HG03039 (cell line): Measurements from ENCODE around the gene KIAA1755.

Source experiments
- ATAC-seq: cut with Tn5 transposase; IDR thresholded peaks from one replicate; pipeline ENCODE4 v1.9.1; 2021; ENCODE audit warnings: mild to moderate bottlenecking, moderate library complexity; ENCODE audit not compliant: unreplicated experiment

The KIAA1755 gene

GRCh38 chr20:38190936-38191371 is 69.6 kb downstream of the KIAA1755 start:
- no peak for ATAC-seq

- ATAC-seq, result no peak
Measured at GRCh38 chr20:38190166-38190565, 70.4 kb downstream of the KIAA1755 start.

DNA sequence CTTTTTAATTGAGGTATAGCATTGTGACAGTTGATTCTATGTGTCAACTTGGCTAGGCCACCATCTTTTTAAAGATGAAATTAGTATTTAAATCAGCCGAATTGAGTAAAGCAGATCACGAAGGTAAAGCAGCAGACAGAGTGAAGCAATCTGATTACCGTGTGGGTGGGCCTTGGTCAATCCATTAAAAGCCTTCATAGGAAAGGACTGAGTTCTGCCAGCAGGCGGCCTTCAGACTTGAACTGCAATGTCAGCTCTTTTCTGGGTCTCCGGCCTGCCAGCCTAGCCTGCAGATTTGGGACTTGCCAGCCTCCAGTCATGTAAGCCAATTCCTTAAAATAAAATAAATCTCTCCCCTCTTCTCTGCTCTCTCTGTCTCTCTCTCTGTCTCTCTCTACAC is 73.0 kb downstream of the KIAA1755 start:
- ATAC-seq, result no peak

GRCh38 chr20:38186788-38187221 is 73.7 kb downstream of the KIAA1755 start:
- no peak for ATAC-seq

- no peak for ATAC-seq
Measured at GRCh38 chr20:38184101-38184500, 76.4 kb downstream of the KIAA1755 start.

DNA sequence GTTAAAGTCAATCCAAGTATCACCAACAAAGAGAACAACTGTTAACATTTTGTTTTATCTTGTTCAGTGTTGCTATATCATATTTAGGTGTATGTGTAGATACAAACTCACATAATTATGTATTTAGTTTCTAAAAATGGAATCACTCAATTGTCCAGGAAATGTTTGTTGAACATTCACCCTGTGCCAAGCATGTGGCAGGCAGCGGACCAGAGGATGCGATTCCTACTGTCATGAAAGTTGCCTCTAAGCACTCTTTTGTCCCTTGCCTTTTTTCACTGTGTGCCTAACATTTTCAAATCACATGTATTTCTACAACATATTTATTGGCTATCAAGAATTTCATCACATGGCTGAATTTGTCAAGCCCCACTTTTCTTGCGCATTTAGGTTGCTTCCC is 78.6 kb downstream of the KIAA1755 start:
- no peak for ATAC-seq

GRCh38 chr20:38181207-38181801 is 79.2 kb downstream of the KIAA1755 start:
- no peak for ATAC-seq

DNA sequence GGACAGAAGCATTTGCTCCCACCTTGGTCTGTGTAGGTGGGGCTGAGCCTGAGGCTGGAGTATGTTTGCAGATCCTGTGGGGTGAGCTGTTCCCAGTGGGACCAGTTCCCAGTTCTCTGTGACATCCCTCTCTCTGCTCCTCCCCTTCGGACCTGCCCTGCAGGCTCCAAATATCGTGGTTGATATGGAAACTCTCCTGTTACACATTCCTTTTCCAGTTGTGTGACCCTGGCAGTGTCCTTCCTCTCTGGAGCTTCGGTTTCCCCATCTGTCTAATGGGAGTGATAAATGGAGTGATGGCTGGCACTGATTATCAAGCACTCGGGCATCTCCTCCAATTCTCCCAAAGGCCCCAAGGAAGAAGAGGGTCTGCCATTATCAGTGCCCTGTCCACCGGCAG is 79.8 kb downstream of the KIAA1755 start:
- no peak for ATAC-seq

- ATAC-seq, result no peak
Measured at GRCh38 chr20:38179846-38180245, 80.7 kb downstream of the KIAA1755 start.

- ATAC-seq, result no peak
Measured at GRCh38 chr20:38178581-38178980, 82.0 kb downstream of the KIAA1755 start.

DNA sequence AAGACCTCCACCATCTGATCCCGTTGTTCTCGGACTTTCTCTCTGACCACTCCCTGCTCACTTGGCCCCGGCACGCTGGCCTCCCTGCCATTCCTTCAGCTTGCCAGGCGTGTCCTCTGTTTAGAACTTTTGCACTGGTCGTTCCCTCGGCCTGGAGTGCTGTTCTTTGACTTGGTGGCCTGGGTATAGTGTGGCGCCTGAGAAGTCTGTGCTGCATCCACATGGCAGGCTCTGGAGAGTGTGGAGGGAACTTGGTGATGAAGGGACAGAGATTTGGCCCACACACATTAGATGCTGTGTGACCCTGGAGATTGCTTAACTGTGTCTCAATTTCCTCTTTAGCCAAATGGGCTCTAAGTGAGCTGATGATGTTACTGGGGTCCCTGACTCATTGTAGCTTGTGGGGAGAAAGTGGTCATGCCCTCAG is 82.5 kb downstream of the KIAA1755 start:
- ATAC-seq, result no peak

- ATAC-seq, result no peak
Measured at GRCh38 chr20:38177201-38177600, 83.3 kb downstream of the KIAA1755 start.

DNA sequence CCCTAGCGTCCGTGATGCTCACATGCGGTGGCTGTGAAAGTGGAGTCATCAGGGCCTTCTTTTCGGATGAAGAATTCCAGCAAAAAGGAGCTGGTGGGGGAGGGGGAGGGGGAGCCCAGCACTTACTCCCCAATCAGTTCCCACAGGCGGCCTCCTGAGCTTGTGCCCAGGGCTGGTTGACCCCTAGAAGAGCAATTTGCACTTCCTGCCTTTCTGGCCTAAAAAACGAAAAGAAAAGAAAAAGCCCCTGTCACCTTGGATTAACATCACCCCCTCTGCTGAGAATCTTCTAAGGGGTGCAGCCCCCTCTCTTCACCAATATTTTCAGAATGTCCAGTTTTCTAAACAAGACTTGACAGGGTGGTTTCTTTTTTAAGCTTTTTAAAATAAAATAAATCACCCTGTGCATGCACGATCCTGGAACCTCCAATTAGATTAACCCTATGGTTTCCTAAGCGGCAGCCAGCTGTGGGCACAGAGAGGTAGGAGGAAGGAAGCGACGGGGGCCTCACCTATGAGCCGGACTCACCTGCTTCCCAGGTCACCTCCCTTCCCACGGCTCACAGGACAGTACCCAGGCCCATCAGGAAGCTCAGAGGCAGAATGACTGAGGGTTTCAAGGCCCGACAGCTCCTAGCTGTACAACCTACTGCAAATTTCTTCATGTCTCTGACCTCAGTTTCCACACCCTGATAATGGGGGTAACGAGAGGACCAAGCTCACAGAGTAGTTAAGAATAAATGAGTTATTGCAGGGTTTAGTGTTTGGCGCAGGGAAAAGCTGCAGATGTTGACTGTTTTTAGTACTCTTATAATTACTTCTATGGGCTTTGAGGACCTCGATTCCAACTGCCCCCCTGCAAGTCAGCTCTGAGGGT is 85.0 kb downstream of the KIAA1755 start:
- no peak for ATAC-seq

GRCh38 chr20:38173237-38174156 is 87.0 kb downstream of the KIAA1755 start:
- no peak for ATAC-seq

- no peak for ATAC-seq
Measured at GRCh38 chr20:38172408-38172807, 88.1 kb downstream of the KIAA1755 start.

GRCh38 chr20:38171675-38172043 is 88.9 kb downstream of the KIAA1755 start:
- no peak for ATAC-seq

DNA sequence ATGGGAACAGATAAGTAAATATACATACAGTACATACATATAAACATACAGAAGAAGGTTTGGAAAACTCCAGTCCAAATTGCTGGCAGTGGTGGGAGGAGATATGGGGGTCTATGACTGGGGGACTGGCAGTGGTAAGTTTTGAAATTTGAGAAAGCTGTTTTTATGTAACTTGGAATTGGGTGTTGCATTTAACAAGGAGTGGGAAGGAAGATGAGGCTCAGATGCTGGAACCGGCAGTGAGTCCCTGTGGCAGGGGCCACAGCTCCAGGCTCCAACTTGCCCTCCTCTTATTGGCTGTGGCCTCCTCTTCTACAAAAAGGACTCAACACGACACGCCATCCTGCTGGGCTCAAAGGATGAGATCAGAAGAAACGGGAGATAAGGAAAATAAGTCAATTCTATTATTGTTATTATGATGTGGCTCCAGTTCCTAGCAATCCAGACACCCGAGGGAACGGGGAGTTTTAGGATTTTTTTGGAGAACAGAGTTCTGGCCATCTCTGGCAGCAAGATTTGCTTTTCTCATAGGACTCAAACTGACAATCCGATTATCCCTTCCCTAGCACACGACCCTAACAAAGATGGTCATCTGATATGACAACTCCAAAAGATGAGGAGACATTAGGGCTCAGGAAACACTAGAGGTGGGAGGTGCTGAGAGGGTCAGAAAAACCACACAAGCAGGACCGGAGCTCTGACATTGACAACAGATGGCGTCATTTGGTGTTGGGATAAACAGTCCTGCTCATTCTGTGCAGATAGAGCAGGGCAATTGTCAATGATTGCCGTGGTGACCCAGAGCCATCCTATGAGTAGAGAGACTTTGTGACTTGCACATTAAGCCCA is 89.5 kb downstream of the KIAA1755 start:
- no peak for ATAC-seq

- no peak for ATAC-seq
Measured at GRCh38 chr20:38170219-38170825, 90.2 kb downstream of the KIAA1755 start.

- no peak for ATAC-seq
Measured at GRCh38 chr20:38169636-38170193, 90.8 kb downstream of the KIAA1755 start.
